GM19238 (cell line): ENCODE data around the gene AK8.
"Not testable (repeated sequence)": the region's sequence is repeated elsewhere in the genome, so short reads cannot be mapped to it uniquely, and the experiment has no call there.

Experiments used
- DNase-seq: peaks from one replicate; pipeline ENCODE4 v3.0.0; 2011; ENCODE audit warnings: low spot score; ENCODE audit not compliant: insufficient read length

The AK8 gene

GRCh38 chr9:132721661-132722060, 156.4 kb downstream of the AK8 start:
- no peak for DNase-seq

- DNase-seq, result not testable (repeated sequence)
Observed at GRCh38 chr9:132718381-132718928, 159.6 kb downstream of the AK8 start.

GRCh38 chr9:132717326-132717945, 160.6 kb downstream of the AK8 start:
- DNase-seq, result no peak

DNA sequence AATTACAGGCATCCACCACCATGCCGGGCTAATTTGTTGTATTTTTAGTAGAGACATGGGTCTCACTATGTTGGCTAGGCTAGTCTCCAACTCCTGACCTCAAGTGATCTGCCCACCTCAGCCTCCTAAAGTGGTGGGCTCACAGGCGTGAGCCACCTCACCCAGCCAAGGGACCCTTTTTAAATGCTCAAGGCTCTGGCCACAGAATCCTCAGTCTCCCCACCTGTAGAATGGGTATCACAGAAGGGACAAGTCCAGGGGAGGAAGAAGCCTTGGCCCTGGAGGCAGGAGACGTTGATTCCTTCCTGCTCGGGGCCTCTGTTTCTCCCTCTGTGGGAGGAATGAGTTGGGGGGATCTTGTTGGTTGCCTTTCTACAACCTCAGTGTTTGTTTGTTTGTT, 162.1 kb downstream of the AK8 start:
- no peak for DNase-seq

- no peak for DNase-seq
Observed at GRCh38 chr9:132712753-132713152, 165.3 kb downstream of the AK8 start.

GRCh38 chr9:132711846-132712245, 166.2 kb downstream of the AK8 start:
- no peak for DNase-seq

DNA sequence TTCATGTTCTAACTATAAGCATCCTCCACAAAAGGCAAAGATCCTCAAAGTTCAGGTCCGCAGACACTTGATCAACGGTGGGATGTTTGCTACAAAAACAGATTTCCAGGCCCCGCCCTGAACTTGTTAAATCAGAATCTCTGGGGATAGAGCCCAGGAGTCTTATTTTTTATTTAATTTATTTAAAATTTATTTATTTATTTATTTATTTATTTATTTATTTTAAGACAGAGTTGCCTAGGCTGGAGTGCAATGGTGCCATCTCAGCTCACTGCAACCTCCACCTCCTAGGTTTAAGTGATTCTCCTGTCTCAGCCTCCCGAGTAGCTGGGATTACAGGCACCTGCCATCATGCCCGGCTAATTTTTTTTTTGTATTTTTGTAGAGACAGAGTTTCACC, 166.9 kb downstream of the AK8 start:
- DNase-seq, result not testable (repeated sequence)

DNA sequence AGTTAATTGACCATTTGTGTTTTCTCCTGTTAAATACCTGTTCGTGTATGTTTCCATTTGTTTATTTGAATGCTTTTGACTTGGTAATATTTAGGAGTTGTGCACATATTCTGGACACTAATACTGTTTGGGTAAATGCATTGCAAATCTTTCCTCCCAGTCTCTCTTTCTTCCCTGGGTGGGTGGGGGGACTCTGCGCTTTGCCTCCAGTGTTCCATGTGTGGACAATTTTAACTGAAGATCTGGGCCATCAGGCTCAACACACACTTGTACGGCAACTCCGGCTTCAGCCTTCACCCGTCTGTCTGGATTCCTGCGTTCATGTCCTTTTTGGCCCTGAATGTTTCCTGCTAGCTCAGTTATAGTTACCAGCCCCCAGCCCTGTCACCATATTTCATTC, 167.8 kb downstream of the AK8 start:
- no peak for DNase-seq

- no peak for DNase-seq
Observed at GRCh38 chr9:132708769-132709430, 169.2 kb downstream of the AK8 start.

DNA sequence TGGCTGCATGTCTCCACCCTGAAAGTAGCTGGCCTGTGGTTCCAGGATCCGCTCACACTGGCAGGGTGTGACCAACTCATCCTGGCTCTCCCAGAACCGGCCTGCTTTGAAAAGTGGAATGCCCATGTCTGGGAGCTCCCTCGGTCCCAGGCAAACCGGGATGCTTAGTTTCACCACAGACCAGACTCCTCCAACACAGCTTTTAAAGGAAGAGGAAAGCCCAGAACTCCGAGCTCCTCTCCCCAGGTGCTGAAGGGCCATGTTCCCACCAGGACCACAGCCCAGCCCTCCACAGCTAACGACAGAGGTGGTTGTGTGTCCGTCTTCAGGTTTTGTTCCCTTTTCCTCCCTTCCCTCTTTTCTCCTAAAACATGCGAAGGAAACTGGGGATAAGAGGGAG, 169.8 kb downstream of the AK8 start:
- no peak for DNase-seq

GRCh38 chr9:132703336-132703735, 174.7 kb downstream of the AK8 start:
- DNase-seq, result no peak

GRCh38 chr9:132702254-132702653, 175.8 kb downstream of the AK8 start:
- no peak for DNase-seq

GRCh38 chr9:132699956-132700355, 178.1 kb downstream of the AK8 start:
- DNase-seq, result no peak

- DNase-seq, result no peak
Observed at GRCh38 chr9:132698989-132699388, 179.1 kb downstream of the AK8 start.

GRCh38 chr9:132697230-132697629, 180.9 kb downstream of the AK8 start:
- no peak for DNase-seq

GRCh38 chr9:132694144-132694543, 183.9 kb downstream of the AK8 start:
- DNase-seq, result no peak

DNA sequence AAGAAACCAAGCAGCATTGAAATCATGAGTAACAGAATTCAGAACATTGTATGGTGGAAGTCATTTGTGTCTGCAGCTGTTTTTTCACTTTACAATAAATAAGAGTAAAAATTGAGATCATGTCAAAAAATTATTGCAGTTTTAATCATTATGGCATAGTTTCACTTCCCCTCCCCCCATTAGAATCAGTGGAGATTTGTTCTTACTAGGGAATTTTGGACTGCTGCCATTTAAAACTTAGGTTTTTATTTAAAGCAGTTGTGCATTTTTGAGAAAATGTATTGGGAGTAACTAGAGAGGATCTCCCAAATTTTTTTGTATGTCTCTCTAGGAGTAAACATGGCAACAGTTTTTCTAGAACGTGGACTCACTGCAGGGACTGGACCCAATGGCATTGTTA, 187.4 kb downstream of the AK8 start:
- no peak for DNase-seq

- DNase-seq, result no peak
Observed at GRCh38 chr9:132683873-132684272, 194.2 kb downstream of the AK8 start.

GRCh38 chr9:132681561-132681960, 196.5 kb downstream of the AK8 start:
- DNase-seq, result no peak

DNA sequence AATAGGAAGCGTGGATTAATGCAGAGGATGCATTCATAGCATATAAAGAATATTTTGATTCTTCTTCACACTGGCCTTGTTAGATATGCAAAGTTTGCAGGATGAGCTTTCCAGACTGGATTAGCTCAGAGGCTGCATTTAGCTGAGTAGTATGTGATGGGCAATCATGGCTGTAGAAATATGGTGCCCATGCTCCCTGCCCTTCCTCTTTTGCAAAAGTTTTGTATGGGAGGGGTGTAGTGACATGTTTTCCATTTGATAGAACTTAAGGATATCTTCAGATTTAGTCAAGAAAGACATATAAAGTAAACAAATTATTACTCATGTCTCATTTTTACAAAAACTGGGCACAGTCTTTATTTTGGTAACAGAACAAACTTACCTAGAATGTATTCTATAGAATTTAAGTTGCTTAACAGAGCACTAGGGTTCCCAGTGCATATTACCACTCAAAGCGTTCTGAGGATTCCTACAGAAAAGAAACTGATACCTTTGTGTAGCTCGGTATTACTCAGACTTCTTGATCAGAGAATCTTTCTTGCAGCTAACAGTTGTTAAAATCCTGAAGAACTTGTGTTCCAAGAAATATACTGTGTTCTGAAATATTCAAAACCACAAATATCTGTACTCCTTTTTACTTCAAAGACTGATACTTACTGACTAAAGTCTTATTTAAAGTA, 198.0 kb downstream of the AK8 start:
- no peak for DNase-seq

- DNase-seq, result no peak
Observed at GRCh38 chr9:132677976-132678375, 200.1 kb downstream of the AK8 start.
